Measurements from ENCODE around the gene SH3BP2. TPM values are rescaled to one million over a fixed set of nuclear protein-coding genes. Genes with fewer than 3 reads are reported as not detected.
"Not testable (repeated sequence)": the region's sequence is repeated elsewhere in the genome, so short reads cannot be mapped to it uniquely, and the experiment has no call there.

The SH3BP2 gene
- total RNA-seq, 1 experiment from 2014 or later, result 28.1 TPM

GRCh38 chr4:2756691-2757350 is 36.1 kb upstream of the SH3BP2 start:
- no peak overlapping the region for H3K27ac ChIP-seq
- H3K4me3 ChIP-seq, result peak overlapping the region; percentile 87
- no peaks in the 10 kb centered on the region for H3K36me3 ChIP-seq
- H3K9me3 ChIP-seq (replicated peaks), result no peaks in the 10 kb centered on the region
- H3K4me1 ChIP-seq, result peaks cover 5% of the 10 kb centered on the region; the same call in 1 of the 2 replicates
- no peak for DNase-seq
- H3K27me3 ChIP-seq, result no peaks in the 10 kb centered on the region

- Histone ChIP-seq H3K27me3 (no peaks in the 10 kb centered on the region), H3K9me3 (replicated peaks) (no peaks in the 10 kb centered on the region), H3K4me1 (peaks cover 5% of the 10 kb centered on the region; the same call in 1 of the 2 replicates), H3K4me3 (no peak overlapping the region), H3K27ac (no peak overlapping the region), H3K36me3 (no peaks in the 10 kb centered on the region)
- DNase-seq, result no peak
Measured at GRCh38 chr4:2757426-2757825, 35.5 kb upstream of the SH3BP2 start.

DNA sequence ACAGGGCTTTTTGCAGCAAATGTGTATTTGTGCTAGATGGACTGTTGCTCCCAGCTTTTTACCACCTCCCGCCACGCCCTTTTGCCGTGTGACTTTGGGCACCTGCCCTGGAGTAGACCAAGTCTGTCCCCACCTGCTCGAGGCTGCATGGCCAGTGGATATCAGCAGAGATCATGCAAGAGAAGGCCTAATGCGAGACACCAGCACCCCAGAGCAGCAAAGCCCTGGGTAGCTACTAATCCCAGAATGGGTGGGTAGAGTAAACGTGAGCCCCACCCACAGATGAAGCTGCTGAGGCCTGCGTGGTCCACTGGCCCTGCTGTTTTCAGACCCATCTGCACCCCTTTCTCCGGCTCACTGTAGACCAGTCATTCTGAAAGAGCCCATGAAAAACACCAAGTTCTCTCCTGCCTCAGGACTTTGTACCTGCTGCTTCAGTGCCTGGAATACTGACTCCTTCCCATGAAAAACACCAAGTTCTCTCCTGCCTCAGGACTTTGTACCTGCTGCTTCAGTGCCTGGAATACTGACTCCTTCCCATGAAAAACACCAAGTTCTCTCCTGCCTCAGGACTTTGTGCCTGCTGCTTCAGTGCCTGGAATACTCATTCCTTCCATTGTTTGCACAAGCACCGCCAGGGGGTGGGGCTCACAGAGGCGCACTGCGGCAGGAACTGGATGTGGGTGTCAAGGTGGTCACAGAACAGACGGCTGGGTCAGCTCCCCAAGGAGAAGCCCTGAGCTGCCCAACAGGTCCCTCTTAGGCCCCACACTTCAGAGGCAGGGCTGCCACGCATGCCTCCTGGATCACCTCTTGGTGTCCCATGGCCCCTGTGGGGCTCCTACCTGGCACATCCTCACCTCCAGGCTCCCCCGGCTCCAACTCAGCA is 31.6 kb upstream of the SH3BP2 start:
- H3K4me1 ChIP-seq, result peaks cover 5% of the 10 kb centered on the region; the same call in 1 of the 2 replicates
- no peak overlapping the region for H3K4me3 ChIP-seq
- DNase-seq, result no peak
- no peaks in the 10 kb centered on the region for H3K27me3 ChIP-seq
- H3K9me3 ChIP-seq (replicated peaks), result no peaks in the 10 kb centered on the region
- H3K27ac ChIP-seq, result no peak overlapping the region
- no peaks in the 10 kb centered on the region for H3K36me3 ChIP-seq

- no peaks in the 10 kb centered on the region for H3K9me3 ChIP-seq (replicated peaks)
Measured at GRCh38 chr4:2762048-2762447, 30.8 kb upstream of the SH3BP2 start.

DNA sequence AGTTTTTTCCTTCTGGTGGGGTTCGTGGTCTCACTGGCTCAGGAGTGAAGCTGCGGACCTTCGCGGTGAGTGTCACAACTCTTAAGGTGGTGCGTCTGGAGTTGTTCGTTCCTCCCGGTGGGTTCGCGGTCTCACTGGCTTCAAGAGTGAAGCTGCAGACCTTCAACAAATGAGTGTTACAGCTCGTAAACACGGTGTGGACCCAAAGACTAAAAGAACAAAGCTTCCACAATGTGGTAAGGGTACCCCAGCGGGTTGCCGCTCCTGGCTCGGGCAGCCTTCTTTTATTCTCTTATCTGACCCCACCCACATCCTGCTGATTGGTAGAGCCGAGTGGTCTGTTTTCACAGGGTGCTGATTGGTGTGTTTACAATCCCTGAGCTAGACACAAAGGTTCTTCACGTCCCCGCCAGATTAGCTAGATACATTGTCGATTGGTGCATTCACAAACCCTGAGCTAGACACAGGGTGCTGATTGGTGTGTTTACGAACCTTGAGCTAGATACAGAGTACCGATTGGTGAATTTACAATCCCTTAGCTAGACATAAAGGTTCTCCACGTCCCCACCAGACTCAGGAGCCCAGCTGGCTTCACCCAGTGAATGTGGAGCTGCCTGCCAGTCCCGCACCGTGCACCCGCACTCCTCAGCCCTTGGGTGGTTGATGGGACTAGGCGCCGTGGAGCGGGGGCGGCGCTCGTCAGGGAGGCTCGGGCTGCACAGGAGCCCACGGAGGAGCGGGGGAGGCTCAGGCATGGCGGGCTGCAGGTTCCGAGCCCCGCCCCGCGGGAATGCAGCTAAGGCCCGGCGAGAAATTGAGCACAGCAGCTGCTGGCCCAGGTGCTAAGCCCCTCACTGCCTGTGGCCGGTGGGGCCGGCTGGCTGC is 30.2 kb upstream of the SH3BP2 start:
- H3K36me3 ChIP-seq; H3K27ac ChIP-seq; H3K9me3 ChIP-seq (replicated peaks); DNase-seq; H3K27me3 ChIP-seq; H3K4me1 ChIP-seq; H3K4me3 ChIP-seq: not testable (repeated sequence)

More at GRCh38 chr4:2762048-2762447, 30.8 kb upstream of the SH3BP2 start:
- no peaks in the 10 kb centered on the region for H3K27me3 ChIP-seq
- no peak for DNase-seq
- no peaks in the 10 kb centered on the region for H3K36me3 ChIP-seq
- H3K4me3 ChIP-seq, result no peak overlapping the region
- H3K4me1 ChIP-seq, result no peaks in the 10 kb centered on the region
- H3K27ac ChIP-seq, result no peak overlapping the region

DNA sequence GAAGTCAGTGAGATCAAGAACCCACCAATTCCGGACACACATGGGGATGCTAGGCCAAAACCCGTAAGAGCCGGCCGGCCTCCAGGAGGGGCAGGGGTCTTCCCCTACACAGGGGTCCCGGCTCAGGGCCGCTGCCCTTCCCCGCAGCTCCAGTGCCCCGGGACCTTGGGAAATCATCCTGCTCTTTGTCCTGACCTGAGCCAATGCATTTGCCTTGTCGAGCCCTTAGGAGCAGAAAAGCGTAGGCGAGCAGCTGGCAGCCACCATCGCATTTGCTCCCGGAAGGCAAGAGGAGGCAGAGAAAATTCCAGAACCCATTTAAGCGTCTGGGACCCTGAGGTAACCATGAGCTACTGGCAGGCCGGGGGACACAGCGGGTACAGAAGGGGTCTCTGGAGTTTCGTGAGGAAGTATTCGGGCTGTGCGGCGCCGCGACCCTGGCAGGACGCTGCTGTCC is 29.3 kb upstream of the SH3BP2 start:
- Histone ChIP-seq H3K27me3 (no peaks in the 10 kb centered on the region), H3K9me3 (replicated peaks) (no peaks in the 10 kb centered on the region), H3K27ac (no peak overlapping the region), H3K4me1 (no peaks in the 10 kb centered on the region), H3K4me3 (no peak overlapping the region), H3K36me3 (no peaks in the 10 kb centered on the region)
- DNase-seq, result no peak

GRCh38 chr4:2765832-2766526 is 26.9 kb upstream of the SH3BP2 start:
- H3K27me3 ChIP-seq, result no peaks in the 10 kb centered on the region
- H3K36me3 ChIP-seq, result no peaks in the 10 kb centered on the region
- DNase-seq, result no peak
- H3K4me3 ChIP-seq, result no peak overlapping the region
- H3K27ac ChIP-seq, result no peak overlapping the region
- no peaks in the 10 kb centered on the region for H3K4me1 ChIP-seq
- H3K9me3 ChIP-seq (replicated peaks), result no peaks in the 10 kb centered on the region

DNA sequence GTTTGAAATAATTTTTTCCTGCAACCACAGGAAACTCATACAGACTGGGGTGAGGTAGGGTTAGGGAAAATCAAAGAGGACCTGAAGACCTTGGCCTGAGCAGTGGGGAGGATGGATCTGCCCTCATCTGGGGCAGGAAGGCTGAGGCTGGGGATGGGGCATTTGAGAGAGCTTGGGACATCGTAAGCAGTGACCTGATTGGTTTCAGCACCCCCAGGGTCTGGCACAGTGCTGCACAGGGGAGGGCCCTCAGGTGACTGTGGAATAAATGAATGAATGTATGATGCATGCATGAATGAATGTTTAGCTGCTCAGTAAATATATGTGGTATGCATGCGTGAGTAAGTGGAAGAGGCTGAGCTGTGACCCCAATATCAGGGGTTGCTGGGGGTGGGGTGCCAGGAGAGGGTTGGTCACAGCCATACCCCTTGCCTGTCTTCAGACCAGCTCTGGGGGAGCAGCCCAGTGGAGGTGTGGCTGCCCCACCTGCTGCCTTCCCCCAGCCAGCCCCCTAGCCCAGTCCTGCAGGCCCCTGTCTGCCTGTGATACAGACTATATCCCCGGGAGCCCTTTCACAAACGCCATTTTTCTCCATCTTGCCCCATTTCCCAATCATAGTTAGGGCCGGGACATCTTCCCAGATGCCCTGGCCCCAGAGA is 25.7 kb upstream of the SH3BP2 start:
- Histone ChIP-seq H3K4me3 (no peak overlapping the region), H3K27ac (no peak overlapping the region), H3K9me3 (replicated peaks) (no peaks in the 10 kb centered on the region), H3K4me1 (no peaks in the 10 kb centered on the region), H3K27me3 (no peaks in the 10 kb centered on the region), H3K36me3 (no peaks in the 10 kb centered on the region)
- no peak for DNase-seq

DNA sequence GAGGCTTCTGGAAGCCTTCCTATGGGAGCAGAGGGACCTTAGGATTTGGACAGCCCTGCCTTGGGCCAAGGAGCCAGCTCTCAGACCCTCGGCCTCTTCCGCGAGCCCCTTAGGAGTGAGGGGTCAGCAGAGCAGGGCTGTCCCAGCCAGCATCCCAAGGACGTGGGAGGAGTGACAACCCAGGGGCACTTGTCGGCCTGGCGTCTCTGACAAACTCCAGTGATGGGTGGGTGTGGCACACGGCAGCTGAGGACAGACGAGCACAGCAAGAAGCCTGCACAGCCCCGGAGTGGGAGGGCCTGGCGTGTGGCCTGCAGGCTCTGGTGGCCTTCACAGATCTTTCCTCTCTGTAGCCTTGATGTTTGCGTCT is 25.2 kb upstream of the SH3BP2 start:
- Histone ChIP-seq H3K4me1 (no peaks in the 10 kb centered on the region), H3K27ac (no peak overlapping the region), H3K9me3 (replicated peaks) (no peaks in the 10 kb centered on the region), H3K36me3 (no peaks in the 10 kb centered on the region), H3K4me3 (no peak overlapping the region), H3K27me3 (no peaks in the 10 kb centered on the region)
- DNase-seq, result no peak

- Histone ChIP-seq H3K36me3 (no peaks in the 10 kb centered on the region), H3K4me1 (no peaks in the 10 kb centered on the region), H3K27ac (no peak overlapping the region), H3K9me3 (replicated peaks) (no peaks in the 10 kb centered on the region), H3K4me3 (no peak overlapping the region), H3K27me3 (no peaks in the 10 kb centered on the region)
- no peak for DNase-seq
Measured at GRCh38 chr4:2768124-2768523, 24.8 kb upstream of the SH3BP2 start.

DNA sequence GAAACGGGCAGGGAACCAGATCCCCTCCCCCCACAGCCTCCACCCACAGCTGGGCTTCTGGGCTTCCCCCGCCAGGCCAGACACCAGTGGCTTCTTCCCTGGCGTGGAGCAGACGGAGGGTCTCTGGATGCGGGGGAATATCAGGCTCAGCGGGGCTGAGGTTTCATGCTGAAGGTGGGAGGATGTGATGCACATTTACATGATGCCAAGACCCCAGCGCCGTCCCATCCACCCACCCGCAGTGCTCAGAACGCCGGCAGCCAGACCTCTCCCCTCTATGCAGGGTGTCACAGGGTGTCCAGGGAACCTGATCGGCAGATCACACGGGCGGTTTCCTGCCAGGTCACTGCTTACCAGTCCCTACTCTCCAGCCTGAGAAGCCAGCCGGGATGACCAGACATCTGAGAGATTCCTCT is 24.0 kb upstream of the SH3BP2 start:
- DNase-seq, result no peak
- Histone ChIP-seq H3K4me3 (no peak overlapping the region), H3K27ac (no peak overlapping the region), H3K4me1 (no peaks in the 10 kb centered on the region), H3K9me3 (replicated peaks) (no peaks in the 10 kb centered on the region), H3K27me3 (no peaks in the 10 kb centered on the region), H3K36me3 (no peaks in the 10 kb centered on the region)

DNA sequence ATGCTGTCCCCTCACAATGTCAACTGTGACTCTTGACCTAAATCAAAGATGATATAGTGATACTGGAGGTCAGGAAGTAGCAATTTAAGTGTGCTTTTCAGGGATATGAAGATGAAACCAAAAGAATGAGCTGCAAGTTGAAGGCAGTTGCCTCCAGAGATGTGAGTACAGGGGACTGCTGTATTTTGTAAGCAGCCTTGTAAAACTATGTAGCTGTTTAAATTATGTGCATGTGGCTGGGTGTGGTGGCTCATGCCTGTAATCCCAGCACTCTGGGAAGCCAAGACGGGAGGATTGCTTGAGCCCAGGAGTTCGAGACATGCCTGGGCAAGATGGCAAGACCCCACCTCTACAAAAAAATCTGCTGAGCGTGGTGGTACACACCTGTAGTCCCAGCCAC is 21.6 kb upstream of the SH3BP2 start:
- Histone ChIP-seq H3K4me3 (no peak overlapping the region), H3K4me1 (no peaks in the 10 kb centered on the region), H3K9me3 (replicated peaks) (no peaks in the 10 kb centered on the region), H3K36me3 (no peaks in the 10 kb centered on the region), H3K27me3 (no peaks in the 10 kb centered on the region), H3K27ac (no peak overlapping the region)
- DNase-seq, result no peak

GRCh38 chr4:2780643-2781042 is 12.2 kb upstream of the SH3BP2 start:
- not testable (repeated sequence) for H3K9me3 ChIP-seq (replicated peaks); H3K27ac ChIP-seq; H3K36me3 ChIP-seq; DNase-seq; H3K27me3 ChIP-seq; H3K4me3 ChIP-seq; H3K4me1 ChIP-seq

DNA sequence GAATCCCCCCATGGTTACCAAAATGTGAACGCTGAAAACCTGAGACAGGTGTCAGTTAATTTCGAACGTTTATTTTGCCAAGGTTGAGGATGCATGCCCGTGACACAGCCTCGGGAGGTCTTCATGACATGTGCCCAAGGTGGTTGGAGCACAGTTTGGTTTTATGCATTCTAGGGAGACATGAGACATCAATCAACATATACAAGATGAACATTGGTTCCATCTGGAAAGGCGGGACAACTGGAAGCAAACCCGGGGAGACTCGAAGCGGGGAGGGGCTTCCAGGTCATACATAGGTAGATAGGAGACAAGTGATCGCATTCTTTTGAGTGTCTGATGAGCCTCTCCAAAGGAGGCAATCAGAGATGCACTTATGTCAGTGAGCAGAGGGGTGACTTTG is 11.0 kb upstream of the SH3BP2 start:
- H3K36me3 ChIP-seq, result no peaks in the 10 kb centered on the region
- H3K27me3 ChIP-seq, result no peaks in the 10 kb centered on the region
- no peak overlapping the region for H3K4me3 ChIP-seq
- no peaks in the 10 kb centered on the region for H3K4me1 ChIP-seq
- no peak for DNase-seq
- H3K27ac ChIP-seq, result no peak overlapping the region
- H3K9me3 ChIP-seq (replicated peaks), result 0 out of 2 replicates have a peak, but pooled peaks cover 4% of the 10 kb centered on the region
